Hematopoietic multipotent progenitor cell (in vitro differentiated cells): ENCODE measurements around the gene PSME3IP1. TPM values are rescaled to one million over a fixed set of nuclear protein-coding genes. Genes with fewer than 3 reads are reported as not detected.
A peak's percentile ranks its signal among the peaks of the same experiment; 100 is the strongest.
"Not testable (repeated sequence)": the region's sequence is repeated elsewhere in the genome, so short reads cannot be mapped to it uniquely, and the experiment has no call there.

ENCODE experiments used
- DNase-seq, 3 donors: peaks; one replicate each; pipeline ENCODE4 v3.0.0-alpha.2; 2011 to 2015; ENCODE audit warnings: low read depth in 2 of 3, low spot score in 2 of 3
- total RNA-seq: library from RNA; depleted of rRNA; stranded (reverse); fragments of >200 nt; gene quantifications from one replicate; pipeline ENCODE4 v1.2.3, GENCODE V29; 2012

Gene PSME3IP1
- total RNA-seq, 1 donor = 48.5 TPM

DNA sequence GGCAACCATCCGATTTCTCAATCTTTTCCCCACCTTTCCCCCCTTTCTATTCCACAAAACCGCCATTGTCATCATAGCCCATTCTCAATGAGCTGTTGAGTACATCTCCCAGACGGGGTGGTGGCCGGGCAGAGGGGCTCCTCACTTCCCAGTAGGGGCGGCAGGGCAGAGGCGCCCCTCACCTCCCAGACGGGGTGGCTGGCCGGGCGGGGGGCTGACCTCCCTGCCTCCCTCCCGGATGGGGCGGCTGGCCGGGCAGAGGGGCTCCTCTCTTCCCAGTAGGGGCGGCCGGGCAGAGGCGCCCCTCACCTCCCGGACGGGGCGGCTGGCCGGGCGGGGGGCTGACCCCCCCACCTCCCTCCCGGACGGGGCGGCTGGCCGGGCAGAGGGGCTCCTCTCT, 14.5 kb upstream of the PSME3IP1 start:
- DNase-seq = not testable (repeated sequence)

DNA sequence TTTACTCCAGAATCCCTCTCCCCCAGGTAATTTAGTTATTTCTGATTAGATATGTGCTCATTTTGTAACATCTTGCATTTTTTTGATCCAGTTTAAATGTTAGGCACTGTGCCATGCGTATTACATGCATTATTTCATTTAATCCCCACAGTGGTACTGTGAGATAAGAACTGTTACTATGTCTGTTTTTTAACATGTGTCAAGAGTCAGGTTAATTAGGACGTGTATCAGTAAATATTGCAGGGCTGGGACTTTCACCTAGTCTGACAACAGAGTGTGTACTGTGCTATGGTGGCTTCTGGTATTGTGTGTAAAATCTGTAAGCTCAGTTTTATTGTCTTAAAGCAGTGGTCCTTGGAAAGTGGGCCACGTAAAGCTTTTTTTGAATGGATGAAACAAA, 10.9 kb upstream of the PSME3IP1 start:
- DNase-seq = no peak

- DNase-seq = no peak
These were observed 10.4 kb upstream of the PSME3IP1 start for GRCh38 chr16:57196286-57196685.

- no peak for DNase-seq
These were observed 8.7 kb upstream of the PSME3IP1 start for GRCh38 chr16:57194512-57194911.

GRCh38 chr16:57192720-57193486, 7.1 kb upstream of the PSME3IP1 start:
- no peak for DNase-seq

DNA sequence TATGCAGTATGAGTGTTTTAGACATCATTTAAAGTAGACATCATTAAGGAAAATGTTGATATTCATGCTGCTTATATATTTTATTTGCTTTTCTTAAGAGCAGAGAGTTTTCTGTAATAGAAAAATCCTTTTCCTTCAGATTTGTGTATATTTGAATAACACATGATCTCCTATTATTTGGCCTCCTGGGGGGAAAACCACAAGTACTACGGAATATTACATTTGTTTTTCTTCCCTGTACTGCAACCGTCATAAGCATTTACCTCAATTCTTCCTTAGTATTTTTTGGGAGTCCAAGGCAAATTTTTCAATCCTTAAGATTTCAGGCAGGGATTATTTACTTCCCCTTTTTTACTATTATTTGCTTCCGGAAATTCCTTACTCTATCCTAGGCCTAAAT, 6.3 kb upstream of the PSME3IP1 start:
- DNase-seq = no peak

DNA sequence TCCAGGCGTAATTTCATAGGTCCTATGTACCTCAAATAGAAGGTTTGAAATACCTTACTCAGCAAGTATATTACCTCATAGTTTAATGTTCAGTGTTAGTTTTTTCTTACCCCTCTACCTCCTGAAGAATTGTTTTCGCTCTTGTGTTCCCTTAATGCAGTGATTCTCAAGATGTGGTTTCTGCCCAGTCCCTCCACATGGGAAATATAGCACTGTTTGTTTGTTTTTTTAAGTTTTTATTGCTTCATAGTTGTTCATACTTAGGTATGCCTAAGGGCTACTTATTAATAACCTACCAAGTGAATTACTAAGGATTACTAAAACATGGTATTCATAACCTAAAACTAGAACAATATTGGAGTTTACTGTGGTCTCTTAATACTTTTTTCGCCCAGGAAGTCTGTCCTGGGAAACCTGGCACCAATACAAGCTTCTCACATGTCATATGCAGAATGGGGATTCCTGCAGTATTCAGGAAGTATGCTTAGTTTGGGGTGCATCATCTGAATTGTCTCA, 5.3 kb upstream of the PSME3IP1 start:
- DNase-seq = no peak

DNA sequence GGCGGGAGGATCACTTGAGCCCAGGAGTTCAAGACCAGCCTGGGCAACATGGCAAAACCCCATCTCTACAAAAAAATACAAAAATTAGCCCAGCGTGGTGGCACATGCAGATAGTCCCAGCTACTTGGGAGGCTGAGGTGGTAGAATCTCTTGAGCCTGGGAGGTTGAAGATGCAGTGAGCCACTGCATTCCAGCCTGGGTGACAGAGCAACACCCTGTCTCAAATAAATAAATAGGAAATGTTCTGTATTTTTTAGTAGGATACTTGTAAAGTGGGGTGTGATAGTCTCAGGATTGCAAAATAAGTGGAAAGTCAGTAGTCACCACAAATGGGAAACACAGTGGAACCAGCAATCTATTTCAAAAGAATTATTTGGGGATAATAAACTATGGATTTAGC, 4.3 kb upstream of the PSME3IP1 start:
- no peak for DNase-seq

- not testable (repeated sequence) for DNase-seq
These were observed 3.7 kb upstream of the PSME3IP1 start for GRCh38 chr16:57189527-57189926.

- DNase-seq = no peak
These were observed 2.8 kb upstream of the PSME3IP1 start for GRCh38 chr16:57188711-57189002.

- not testable (repeated sequence) for DNase-seq
These were observed 2.3 kb upstream of the PSME3IP1 start for GRCh38 chr16:57187902-57188710.

- peak in 2 of 3 donors; percentile 18 to 20 for DNase-seq
These were observed 1.3 kb upstream of the PSME3IP1 start for GRCh38 chr16:57186872-57187854.

GRCh38 chr16:57185446-57185944, 344 bp downstream of the PSME3IP1 start:
- peak in 2 of 3 donors; percentile 54 for DNase-seq

DNA sequence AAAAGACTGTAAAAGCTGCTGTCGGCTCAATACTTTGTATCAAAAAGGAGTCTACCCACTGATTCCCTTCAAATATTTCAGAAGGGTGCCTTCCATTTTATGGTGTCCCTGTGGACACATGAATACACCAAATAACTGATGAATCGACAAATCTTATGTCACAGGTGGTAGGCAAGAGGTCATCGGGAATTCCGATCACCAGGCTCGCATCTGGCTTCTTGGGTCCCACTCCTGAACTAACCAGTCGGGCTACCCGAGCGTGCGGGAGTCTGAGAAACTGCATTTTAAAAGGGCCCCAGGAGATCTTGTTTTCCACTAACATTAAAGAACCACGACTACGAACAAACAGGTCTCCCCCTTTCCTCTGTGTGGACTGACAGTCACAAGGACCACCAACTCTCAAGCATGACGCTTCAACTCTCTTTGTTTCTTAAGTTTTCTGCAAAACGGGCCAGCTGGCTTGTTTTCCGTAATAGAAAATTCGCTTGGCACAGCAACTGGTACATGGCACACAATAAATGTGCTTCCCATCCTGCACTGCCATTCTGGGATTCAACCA, 873 bp downstream of the PSME3IP1 start:
- no peak for DNase-seq

GRCh38 chr16:57184113-57184512, 1.7 kb downstream of the PSME3IP1 start:
- no peak for DNase-seq

DNA sequence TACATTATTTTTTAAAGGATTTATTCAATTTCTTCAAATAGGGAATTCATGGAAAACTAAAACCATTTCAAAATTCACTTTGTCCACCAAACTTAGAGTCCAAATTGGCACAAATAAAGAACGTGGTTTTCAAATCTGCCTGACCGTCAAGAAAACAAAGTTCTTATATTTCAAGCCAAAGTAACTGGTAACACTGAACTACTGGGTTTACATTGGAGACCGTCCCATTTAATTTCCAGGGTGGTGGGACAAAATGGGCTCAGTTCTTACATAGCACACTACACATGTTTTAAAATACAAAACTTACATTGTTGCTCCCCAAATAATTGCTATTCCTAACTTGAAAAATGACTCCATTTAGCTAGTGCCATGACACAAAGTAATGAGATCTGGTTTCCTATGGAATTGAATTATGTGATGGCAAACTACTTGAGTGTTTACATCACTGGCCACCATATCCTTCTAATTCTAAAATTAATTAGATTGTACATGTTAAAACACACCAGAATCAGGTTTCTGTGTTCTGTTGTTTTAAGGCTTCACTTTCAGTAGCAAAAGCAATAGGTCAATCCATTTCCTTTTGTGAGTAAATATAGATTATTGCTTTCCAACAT, 6.5 kb downstream of the PSME3IP1 start:
- no peak for DNase-seq

DNA sequence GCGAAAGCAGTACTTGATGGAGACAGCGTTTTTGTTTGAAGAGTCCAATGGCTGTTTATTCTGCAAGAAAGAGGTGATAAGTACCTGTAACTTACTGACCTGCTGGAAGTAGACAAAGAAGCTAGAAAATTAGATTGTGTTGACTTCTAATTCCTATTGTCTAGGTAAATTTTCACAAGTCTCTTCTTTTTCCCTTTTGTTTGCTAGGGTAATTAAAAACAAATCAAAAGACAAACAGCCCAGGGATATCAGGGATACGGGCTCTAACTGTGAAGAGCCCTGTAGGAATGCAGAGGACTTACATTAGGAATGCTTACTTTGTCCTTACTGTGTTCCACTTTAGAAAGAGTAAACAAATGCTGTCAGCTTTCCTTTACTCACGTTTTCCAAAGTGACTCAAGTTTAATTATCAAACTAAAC, 7.0 kb downstream of the PSME3IP1 start:
- no peak for DNase-seq

DNA sequence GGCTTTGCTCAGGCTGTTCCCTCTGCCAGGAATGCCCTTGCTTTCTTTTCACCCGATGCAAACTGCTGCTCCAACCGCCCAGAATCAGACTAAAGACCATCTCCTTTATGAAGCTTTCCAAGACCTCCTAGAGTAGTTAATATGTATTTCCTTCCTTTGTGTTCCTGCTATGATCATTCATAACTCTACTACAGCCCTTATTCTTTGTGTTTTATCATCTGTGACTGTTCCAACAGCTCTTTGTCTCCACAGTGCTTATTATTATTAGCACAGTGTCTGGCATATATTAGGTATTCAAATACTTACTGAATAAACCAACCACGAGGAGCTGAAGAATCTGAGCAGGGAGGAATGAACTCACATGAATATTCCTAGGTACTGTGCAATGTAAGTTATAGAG, 7.6 kb downstream of the PSME3IP1 start:
- no peak for DNase-seq

DNA sequence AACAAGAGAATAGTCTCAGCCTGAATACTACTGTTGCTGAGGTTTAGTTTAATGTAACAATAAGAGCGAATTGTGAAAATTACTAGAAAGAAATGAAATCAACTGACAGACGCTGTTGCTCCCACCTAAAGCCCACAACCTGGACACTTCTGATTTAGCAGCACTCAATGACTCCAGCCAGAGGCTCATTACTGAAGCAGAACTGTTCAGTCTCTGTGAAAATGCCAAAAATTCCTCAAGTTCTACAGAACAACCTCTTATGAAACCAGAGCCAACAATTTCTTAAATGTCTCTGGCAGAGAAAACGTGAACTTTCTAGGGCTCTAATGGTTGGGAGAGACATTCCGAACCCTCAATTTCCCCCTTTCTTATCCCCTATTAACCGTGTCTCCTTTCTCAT, 9.9 kb downstream of the PSME3IP1 start:
- no peak for DNase-seq
